Stimulated activated CD8-positive, alpha-beta memory T cell treated with anti-CD3 and anti-CD28 coated beads, Interleukin-12 subunit alpha, Interleukin-12 subunit beta, amount 100 ng/mL, for 1 hour (primary cell): ENCODE measurements around the gene GPRIN2.
"Not testable (repeated sequence)": the region's sequence is repeated elsewhere in the genome, so short reads cannot be mapped to it uniquely, and the experiment has no call there.

Source experiments
- DNase-seq: peaks from one replicate; pipeline ENCODE4 v3.0.0-alpha.2; 2020; ENCODE audit warnings: low read depth

Gene GPRIN2

DNA sequence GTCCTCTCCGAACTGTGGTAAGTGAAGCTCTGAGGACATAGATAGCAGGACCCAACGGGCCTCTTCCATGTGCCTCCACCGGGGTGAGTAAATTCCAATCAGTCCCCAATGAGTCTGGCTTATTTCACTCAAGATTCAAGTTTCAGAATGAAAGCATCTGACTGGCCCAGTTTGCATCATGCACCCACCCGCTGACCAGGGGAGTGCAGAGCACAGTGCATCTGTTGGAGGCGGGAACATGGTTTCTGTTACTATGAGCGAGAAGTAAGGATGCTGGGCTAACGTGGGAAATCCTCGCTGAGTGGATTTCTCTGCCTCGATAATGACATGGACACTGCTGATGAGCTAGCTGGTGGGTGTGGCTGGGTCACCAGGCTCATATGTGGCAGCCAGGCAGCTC is 10.7 kb upstream of the GPRIN2 start:
- not testable (repeated sequence) for DNase-seq

DNA sequence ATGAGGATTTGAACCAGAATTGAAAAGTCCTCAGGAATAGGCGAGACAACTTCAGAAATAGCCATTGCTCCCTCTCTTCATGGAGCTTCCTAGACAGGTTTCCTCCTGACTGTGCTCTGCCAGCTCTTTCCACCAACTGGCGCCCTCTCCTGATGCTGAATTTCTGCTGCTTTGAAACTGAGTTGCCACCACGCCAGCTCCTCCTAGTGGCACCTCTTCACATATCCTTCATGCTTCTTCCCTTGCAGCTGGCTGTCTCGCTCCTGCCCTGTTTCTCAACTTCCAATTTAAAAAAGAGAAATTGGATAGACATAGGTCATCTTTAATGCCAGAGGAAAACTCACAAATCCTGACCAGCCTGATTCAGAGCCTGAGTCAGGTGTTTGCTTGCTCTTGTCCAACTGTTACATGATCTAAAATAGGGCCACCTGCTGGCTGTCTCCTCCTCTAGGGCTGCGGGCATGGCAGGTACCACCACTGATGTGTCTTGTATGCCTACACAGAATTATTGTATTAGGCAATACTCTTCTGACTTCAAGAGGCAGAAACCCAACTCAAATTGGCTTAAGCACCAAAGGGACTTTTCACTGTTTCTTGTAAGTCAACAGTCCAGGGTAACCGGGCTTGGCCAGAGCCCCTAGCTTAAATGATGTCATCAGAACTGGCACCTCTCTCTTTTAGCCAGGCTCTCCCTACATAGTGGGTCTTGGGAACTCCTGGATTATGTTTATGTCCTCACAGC is 9.3 kb upstream of the GPRIN2 start:
- DNase-seq = not testable (repeated sequence)

DNA sequence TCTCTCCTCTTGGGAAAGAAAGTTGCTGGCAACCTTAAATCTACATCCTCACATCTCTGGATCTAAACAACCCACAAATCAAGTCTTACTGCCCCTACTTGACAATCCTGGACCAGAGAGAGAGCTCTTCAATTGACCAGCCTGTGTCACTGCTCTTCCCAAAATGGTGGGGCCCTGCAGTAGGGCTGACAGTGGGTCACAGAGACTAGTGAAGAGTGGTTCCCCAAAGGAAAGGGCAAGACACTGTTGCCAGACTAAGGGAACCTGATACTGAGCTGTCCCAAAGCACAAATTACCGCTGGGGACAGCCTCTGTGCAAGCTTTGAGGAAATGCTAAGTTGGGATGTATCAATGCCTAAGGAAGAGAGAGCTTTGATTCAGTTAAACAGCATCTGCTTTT is 4.5 kb upstream of the GPRIN2 start:
- no peak for DNase-seq

DNA sequence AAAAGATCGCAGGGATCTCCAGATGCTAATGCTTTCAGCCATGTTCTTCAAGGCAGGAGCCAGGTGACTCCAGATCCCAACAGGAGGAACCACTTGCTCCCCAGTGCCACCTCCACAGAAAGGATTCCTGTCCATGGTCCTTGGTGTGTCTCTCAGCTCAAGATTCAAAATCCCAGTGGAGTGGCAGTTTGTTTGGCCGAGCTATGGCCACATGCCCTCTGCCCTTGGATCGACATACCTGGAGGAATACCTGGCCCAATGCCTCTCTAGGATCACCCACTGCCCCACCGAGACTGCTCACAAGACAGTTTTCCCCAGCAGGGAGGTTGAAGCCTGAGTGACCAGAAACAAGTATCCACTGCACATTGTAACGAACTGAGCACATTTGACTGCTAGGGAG is 3.9 kb upstream of the GPRIN2 start:
- DNase-seq = no peak

DNA sequence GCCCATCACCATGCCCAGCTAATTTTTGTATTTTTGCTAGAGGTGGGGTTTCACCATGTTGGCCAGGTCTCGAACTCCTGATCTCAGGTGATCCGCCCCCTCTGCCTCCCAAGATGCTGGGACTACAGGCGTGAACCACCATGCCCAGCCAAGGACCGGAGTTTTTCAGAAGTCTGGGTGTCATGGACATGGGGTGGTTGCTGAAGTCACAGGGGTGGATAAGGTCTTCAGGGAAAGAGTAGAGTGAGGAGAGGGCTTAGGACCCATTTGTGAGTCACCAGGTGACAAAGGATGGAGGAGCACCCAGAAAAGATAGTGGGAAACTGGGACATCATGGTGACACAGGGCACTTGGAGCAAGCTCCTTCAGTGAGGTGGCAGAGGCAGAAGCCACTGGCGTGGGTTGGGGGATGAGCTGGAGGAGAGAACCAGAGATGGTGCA is 2.8 kb upstream of the GPRIN2 start:
- no peak for DNase-seq

DNA sequence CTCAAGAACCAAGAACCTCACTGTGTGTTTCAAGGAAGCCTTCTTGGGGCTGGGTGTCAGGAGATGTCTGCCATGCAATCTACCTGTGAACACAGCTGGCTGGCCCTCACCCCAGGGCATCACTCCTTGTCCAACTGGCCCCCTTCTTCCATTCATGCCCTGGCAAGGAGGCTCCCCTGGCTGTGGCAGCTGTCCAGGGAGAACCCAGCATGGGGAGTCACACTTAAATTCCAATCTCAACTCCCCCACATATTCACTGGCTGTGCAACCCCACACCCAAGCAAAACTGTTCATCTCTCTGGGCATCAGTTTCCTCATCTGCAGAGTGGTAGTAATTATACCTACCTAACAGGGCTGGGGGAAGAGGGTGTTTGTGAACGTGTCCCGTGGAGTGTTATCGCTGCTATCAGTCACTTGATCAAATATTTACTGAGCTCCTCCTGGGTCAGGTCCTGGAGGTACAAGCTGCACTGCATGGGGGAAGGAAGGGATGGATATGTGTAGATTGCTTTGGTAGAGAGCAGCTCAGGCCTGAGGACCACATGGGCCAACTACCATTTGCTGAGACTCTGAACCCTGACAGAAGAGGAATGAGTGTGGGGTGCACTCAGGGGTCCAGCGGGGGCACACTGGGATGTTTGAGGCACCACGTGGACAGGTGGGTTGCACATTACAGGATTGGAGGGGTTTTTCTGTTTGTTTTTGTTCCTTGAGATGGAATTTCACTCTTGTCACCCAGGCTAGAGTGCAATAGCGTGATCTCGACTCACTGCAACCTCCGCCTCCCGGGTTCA is 2.1 kb upstream of the GPRIN2 start:
- no peak for DNase-seq

DNA sequence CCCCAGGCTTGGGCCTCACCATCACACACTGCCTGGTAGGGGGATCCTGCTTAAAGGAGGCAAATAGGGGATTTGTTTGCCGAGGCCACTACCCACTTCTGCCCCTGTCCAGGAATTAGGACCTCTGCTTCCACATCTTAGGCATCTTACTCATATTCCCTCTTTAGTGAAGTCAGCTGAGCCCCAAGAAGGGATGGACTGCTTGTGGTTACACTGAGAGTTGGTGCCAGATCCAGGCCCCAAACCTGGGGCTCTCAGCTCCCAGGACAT is 1.6 kb upstream of the GPRIN2 start:
- DNase-seq = no peak

DNA sequence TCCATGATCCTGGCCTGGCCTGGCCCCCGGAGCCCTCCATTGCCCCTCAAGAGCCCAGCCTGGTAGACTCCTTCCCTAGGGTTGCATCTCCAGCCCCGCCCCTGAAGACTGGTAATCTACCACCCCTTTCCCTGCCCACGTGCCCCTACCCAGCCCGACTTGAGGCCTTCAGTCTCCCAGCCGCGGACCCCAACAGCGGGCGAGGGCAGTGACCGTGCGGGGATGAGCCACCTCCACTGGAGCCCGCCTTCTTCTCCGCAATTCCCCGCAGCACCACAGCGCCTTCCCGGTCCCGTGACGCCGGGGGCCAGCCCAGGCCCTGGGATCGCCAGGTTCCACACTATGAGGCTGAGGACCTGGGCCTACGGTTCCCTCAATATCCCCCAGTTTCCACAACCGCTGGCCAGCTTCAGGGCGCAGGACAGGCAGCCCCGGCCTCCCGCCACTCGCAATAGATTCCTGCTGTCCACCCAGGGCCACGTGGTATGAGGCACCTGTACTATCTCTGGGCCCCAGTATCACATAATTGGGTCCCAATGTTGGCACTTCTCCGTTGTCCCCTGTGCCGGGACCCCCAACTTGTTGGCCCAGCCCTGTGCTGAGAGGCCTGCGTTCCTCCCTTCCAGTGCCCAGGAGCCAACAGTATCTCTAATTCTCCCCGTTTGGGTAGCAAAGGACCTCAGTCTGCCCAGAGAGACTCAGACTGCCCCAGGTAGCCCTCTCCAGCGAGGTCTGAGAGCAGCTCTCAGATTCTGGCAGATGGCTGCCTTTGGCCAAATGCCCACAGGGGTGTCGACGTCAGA is 1.1 kb upstream of the GPRIN2 start:
- no peak for DNase-seq

DNA sequence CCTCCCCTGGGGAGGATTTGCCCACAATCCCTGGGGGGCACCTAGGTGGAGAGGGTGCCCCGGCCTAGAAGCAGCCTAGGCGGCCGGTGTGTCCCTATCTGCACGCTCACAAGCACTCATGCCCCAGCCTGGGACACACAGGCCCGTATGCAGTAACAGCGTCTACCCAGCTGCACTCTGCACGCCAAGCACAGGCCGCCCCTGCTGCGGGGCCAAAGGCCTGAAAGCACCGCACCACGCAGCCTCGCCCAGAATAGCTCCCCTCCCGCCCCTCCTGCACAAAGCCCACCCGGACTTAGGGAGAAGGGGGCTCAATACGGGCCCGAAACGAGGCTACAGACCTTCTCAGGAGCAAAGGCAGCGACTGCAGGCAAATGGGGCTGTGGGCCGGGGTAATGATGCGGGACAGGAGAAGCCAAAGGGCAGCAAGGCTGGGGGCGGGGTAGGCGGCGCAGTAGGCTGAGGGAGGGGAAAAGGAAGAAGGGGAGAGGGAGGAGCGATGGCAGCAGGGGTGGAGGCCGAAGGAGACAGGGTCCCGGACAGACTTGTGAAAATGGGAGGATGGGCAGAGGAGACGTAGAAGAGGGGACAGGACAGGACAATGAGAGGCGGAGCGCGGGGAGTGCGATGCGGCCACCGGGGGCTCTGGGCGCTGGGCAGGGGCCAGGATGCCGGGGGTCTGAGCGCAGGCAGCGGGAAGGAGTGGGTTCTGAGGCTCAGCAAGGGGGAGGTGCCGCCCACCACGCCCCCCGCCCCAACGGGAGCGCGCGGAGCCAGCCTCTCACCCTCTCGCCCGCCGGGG is 544 bp downstream of the GPRIN2 start:
- DNase-seq = no peak

DNA sequence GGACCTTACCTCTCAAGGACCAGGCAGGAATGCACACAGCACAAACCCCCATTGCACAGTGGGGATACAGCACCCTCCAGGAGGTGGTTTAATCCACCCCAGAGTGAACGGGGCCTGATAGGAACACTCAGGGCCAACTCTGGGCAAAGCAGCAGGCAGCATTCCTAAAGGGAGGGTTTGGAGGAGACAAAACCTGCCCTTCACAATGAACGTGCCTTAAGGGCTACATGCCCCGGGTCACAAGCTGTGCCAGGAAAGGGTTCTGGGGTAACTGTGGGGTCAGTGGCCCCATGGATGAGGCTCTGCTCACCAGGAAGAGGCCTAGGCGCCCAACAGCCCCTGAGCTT is 1.1 kb downstream of the GPRIN2 start:
- no peak for DNase-seq

DNA sequence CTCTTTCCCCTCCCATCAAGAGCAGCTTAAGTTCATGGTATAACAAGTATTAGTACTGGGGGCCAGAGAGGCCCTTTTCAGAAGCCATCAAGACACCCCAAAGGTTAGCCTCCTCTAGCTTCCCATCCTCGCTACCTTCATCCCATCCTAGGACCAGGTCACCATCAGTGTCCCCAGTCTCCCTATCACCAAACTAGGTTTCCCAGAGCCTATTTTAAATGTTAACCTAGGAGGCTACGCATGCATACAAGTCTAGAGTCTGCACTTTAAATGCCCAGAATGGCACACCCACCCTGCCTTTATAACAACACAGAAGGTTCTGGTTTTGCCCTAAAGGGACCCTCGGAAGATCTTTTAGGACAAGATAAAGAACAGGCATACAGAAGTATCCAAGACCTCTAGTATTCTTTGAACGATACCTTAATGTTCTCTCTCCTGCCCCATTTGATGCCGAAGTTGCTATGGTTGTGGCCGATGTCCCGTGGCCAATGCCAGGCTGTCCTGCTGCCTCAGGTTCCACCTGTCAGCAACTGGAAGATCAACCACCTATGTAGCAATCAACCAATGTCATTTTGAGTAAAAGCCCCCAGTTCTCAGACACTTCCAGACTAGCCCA is 2.2 kb downstream of the GPRIN2 start:
- no peak for DNase-seq

DNA sequence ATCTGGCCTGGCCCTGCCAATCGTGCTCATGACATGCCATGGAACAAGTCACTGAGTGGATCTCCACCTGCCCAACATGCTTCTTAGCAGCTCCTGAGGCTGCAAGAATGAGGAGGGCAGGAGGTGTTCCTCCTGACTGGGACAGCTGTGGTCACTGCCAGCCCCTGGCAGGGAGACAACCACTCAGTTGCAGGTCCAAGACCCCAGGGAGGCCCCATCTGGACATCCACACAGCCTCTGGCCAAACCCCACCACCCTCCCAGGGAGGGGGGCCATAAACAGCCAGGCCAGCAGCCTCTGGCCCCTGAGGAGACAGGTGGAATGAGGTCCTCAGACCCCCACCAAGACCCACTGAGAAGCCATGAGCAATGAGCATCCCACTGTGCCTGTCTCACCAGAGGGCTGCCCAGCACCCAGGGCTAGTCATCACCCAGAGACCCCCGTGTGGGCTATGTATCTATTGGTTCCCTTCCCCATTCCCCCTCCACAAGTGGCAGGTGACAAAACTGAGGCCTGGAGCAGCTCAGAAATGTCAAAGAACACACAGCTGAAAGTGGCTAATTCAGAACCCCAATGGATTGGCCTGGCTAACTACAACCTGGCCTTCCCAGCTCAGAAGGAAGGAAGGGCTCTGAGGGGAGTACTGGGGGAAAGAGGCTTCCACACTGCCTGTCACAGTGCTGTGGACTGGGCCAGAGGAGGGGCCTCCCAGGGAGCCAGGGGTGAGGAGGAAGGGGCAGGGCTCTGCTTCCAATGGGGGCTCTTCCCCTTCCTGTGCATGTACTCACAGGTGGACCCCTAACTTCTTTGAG is 3.0 kb downstream of the GPRIN2 start:
- no peak for DNase-seq

DNA sequence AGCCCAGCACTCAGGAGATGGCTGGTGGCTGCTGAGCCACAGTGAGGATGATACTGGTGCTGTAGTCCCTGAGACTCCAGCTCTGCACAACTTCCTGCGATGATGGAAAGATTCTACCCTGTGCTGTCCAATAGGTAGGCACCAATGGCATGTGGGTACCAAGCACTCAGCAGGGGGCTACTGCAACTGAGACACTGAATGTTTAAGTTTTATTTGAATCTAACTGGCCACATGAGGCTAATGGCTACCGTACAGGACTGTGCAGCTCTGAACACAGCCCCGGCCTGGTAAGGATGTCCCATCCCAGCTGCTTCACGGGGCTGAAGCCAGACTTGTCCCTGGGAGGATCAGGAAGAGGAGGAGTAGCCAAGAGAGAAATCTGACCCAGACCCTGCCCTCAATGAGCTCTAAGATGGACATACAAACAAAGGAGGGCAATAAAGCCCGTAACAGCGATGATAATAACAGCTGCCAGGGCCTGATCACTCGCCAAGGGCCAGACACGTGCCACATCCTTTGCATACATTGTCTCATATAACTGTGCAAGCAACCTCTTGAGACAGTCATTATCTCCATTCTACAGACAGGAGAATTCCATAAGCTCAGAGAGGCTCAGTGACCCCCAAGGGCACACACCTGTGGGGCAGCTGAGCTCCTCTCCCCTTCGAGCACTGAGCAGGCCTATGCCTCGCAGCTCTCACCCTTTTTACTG is 3.8 kb downstream of the GPRIN2 start:
- DNase-seq = no peak

DNA sequence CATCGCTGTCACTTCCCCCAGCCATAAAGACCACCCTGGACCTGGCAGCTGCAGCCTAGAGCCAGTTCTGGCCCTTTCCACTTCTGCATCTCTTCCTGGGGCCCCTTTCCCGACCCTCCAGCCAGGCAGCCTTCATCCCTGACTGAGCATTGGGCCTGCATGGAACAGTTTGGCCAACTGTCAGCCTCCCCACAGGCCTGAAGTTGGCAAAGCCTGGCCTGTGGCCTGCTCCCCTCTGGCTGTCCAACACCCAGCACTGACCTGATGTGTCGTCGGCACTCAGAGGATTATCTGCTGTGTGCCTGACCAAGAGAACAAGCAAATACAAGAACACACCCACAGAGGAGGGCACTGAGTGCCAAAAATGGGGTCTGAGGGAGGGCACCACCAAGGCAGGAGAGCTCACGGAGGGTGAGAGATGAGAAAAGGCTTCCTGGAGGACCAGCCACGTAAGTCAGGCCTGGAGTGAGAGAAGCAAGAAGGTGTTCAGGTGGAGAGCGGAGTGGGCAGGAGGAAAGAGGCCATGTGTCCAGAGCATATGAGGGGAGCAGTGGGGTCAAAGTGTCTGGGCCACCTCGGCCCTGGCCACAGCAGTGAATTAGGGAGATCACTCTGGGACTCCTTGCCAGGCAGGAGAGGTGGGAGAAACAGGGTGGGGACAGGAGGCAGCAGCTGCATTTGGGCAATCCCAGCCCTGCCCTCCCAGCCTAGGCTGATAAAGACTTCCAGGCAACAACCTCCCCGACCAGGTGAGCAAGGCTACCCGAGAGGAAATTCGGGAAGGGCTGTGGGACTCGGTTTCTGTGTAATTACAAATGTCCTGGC is 4.5 kb downstream of the GPRIN2 start:
- DNase-seq = no peak

DNA sequence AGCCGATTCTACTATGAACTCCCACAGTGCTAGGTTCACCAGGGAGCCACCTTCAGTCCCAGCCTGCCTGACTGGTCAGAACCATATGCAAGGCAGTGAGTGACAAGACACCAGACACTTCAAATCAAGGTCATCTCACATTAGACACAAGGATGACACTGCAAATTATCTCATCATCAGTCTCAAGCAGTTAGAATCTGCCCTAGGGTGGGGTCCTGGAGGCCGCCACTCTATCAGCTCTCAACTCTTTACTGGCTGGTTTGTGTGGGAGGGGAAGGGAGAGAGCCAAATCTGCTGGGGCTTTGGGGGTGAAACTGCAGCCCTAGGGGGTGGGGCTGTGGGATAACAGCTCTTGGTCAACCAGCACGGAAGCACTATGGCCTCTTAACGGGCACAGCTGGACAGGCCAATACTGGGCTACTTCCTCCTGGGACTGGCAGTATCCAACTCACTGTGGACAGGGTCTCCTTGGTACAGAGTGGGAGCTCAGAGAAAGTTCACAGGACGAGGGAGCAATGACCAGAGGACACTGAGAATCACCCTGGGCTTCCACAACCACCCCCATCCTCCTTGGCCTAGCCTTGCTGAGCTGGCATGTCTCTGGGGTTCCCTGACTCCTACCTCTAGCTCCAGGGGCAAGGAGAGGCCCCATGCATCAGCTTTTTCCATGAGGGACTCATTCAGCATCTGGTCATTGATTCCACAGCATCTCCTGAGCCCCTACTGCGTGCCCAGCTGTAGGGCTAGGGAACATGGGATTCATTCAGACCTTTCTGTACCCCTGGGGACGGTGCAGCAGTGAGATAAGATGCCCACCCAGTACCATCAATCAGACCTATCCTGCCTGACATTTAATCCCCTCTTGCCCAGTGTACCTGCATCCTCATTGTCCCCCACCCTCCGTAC is 5.4 kb downstream of the GPRIN2 start:
- no peak for DNase-seq

DNA sequence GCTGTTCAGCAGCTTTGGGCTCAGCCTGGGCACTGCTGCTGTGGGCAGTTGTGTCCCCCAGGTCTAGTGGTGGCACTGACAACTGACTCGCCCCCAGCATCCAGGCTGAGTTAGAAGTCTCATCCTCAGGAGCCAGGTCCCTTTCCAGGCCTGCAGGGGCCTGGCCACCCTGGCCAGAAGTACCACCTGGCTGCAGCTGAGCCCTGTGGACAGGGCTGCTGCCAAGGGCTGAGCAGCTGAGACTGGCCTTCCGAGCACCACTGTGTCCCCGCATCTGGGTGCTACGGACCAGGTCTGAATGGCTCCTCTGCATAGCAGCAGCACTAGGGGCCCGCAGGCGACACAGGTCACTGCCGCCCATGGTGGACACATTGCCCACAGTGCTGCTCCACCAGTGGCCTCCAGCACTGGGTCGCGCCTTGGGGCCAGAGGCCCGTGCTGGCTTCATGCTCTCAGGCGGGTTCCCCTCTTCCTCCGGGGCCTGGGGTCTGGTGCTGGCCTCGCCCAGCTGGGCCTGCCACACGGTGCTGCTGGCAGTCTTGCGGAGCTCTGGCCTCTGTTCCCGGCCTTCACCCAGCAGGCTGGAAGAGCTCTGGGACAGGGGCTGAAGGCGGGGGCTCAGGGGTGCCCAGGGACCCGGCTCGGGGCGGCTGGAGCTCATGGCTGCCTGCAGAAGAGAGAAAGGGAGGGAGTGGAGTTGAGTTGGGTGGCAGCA is 6.2 kb downstream of the GPRIN2 start:
- DNase-seq = no peak

DNA sequence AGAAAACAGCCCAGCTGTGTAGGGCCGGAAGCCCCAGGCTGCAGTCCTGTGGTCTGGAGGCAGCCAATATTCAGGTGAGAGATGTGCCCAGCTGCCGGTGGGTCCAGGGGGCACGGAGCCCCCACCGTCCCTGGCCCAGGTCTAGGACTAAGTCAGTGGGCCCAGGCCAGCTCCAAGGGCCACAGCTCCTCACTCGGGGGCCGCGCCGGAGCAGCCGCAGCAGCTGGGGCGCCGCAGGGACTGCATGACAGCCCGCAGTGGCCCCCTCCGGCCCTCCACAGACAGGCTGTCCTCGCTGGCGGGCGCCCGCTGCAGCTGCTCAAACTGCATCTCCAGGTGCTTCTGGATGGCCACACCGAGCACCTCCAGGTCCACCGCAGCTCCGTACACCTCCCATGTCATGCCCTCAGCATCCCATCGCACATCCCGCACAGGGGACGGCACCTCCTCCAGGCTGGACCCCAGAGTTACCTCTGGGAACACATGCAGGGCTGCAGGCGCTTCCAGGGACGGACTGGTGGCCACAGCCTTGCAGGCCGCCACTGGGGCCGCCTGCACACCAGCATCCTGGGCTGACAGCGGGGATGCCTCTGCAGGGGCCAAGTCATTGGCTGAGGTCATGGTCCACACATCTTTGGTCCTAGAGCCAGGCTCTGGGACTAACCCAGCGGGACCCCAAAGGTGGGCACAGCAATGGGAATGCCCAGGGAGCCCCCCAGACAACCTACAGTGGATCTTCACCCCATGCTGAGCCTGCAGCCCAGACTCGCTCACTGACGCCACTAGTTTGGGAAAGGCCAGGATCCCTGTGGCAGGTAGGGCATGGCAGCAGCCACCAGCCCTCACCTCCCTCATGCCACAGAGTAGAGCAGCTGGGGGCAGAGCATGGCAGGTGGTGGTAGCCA is 7.0 kb downstream of the GPRIN2 start:
- no peak for DNase-seq
